H4 (cell line): ENCODE measurements around the gene PTPRB. TPM values are rescaled to one million over a fixed set of nuclear protein-coding genes. Genes with fewer than 3 reads are reported as not detected.

Experiments
- DNase-seq: peaks from one replicate; pipeline ENCODE4 v3.0.0-alpha.2; 2015; ENCODE audit warnings: low spot score
- total RNA-seq: library from RNA; depleted of rRNA; stranded (reverse); fragments of >200 nt; shearing (Covaris generic); gene quantifications from 2 replicates; pipeline ENCODE4 v1.2.3, GENCODE V29; 2014; rRNA removed

PTPRB gene
- total RNA-seq: 0.02 and 0.14 TPM in 2 replicates

DNA sequence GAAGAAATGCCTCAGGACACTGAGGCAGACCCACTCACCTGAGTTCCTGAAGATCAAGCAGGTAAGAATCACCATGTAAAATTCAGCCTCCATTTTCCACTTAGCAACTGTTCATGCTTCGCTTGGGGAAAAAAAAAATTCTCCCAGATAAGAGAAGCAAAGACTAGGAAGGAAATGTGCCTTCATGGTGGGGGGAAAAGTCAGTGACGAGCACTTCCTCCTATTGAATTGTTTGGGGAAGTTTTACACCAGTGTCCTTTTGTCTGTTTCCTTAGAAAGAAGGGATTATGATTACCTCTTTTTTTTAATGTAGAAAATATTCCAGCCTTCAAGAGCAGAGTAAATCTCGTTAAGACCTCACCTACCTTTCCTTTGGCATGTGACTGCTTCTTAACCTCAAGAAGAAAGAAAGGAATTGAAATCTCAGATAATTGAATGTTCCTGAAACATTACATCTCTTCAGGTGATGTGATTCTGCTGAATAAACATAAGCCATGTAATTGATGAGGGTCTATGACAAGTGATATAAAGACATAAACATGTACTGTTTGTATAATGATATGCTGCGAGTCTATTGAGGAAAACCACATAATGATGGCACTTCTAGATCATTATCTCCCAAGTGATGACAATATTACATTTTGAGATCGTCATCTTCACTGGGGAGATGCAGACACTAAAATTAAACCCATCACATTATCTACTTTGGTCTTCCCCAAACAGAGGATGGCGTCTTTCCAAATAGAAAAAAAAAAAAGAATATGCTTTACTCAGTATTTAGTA lies at the start of gene PTPRB:
Gene PTPRB (minus strand): TSS at position 127 of the 783 bp plus-strand sequence. CDS start 34 bp downstream, at position 93.
- no peak for DNase-seq

GRCh38 chr12:70686907-70687306 lies 49.7 kb upstream of the PTPRB start:
- no peak for DNase-seq

- DNase-seq: no peak
Observed at GRCh38 chr12:70686299-70686698, 49.1 kb upstream of the PTPRB start.

DNA sequence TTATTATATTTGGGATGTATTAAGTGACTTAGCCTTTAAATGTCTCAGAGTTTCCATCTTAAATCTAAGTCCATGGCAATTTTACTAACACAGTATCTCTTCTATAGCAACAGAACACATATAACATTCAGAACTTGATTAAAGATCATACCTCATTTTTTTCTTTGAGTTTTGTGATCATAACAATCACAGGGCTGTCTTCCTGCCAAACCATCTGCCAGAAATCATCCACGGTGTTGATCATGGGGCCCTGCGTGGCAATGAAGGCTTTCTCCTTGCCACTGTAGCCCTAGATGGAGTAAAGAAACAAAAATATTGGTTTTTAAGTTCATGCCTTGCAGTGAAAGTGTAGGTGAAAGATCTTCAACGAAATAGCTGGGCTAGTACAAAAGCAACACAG lies 46.7 kb upstream of the PTPRB start:
- DNase-seq: no peak

DNA sequence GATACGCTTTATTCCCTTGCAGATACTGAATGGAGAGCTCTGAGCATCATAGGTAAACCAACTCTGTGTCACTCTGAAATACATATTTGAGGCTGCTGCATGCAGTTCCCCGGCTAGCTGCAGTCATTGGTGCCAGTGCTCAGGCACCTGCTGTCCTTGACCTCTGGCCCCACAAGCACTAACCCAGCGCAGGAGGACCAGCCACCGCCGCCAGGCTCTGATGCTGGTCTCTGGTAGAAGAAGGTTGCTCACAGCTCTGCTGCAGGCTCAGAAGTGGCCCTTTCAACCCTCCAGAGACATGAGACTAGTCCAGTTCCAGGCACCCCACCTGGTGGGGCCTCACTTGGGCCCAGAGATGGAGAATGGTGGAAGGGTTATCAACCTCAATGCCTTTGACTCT lies 34.5 kb upstream of the PTPRB start:
- DNase-seq: no peak

GRCh38 chr12:70670948-70671347 lies 33.7 kb upstream of the PTPRB start:
- no peak for DNase-seq

GRCh38 chr12:70667253-70667652 lies 30.0 kb upstream of the PTPRB start:
- no peak for DNase-seq

GRCh38 chr12:70666364-70666763 lies 29.1 kb upstream of the PTPRB start:
- DNase-seq: no peak

DNA sequence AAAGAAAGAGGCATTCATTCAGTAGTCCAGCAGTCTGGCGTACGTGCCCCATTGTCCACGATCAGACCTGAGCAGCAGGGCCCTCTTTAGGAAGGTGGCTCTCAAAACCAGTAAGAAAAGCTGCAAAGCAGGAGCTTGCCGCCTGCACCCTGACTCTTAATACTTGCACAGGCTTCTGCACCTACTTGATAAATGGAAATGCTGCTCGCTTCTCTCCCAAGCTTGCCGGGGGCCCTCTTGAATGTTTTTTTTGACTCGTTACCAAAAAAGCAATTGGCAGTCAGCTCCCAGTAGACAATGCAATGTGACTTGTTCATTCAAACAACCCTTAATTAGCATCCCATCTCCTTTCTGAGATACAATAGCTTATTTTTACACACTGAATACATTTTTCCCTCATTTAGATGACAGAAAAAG lies 27.2 kb upstream of the PTPRB start:
- DNase-seq: no peak

DNA sequence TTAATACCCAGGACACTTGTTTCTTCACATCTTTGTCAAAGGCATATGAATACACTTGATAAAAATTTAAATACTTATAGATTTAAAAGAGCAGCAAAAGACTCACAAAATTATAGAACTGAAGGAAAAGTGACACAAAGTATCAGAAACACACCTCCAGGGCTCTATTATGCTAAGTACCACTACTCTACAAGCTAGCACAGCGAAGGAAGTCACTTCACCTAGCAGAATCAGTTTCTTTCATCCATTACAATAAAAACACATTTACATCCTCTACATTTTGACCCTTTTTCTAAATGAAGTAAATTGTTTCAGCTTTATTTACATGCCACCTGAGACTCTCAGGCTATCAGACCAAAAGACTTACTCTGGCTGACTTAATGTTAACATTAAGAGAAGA lies 26.6 kb upstream of the PTPRB start:
- DNase-seq: no peak

GRCh38 chr12:70661466-70662161 lies 24.4 kb upstream of the PTPRB start:
- no peak for DNase-seq

- peak; percentile 77 for DNase-seq
Observed at GRCh38 chr12:70660620-70661219, 23.5 kb upstream of the PTPRB start.

GRCh38 chr12:70660002-70660604 lies 22.9 kb upstream of the PTPRB start:
- no peak for DNase-seq

- DNase-seq: no peak
Observed at GRCh38 chr12:70659077-70659606, 21.9 kb upstream of the PTPRB start.

- DNase-seq: no peak
Observed at GRCh38 chr12:70657616-70658286, 20.5 kb upstream of the PTPRB start.

DNA sequence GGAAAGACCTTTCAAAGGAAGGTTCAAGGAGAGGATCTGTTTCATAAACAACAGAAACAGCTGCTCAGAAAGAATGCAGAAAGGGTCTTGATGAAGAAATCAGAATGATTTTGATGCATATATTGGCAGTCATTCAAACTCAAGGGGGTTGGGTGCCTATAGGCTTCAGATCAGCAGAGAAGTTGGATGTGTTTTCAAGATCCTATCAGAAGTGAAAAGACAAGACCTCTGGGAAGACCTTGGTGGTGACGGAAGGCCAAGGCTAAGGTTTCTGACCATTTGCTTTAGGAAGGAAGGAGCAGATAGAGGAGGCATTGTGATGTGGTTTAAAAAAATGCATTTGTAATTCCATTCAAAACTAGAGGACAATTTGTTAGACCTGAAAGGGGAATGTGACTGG lies 15.2 kb upstream of the PTPRB start:
- DNase-seq: no peak

DNA sequence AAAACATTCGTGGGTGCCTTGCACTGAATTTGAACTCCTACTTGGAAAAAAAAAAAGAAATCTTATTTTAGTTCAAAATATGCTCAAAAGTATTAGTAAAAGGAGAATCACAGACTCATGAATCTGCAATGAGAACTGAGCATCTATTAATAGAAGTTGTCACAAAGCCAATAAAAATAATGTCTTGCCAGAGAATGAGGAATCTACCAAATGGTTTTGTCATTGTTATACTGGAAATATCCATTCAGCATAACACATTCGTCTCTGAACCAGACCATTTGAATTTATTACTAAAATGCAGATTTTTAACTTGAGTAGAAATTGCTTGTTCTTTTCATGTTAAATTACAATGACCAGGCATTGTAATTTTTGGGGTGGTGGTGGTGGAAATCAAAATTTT lies 11.6 kb upstream of the PTPRB start:
- DNase-seq: no peak

DNA sequence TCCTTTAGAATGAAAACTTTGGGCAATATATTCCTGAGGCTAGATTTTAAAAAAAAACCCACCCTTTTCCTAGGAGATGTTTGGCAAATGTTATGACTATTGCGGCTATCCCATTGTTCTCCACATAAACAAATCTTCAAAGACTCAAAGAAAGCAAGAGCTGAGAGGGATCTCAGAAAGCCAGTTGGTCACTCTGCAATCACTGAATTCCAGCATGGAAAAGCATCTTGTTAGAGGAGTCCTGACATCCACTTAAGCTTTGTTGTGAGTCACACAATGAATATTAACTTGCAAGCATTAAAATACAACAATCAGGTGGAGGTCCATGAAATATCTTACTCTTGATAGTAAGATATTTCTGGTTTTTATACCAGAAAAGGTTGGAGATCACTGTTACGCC lies 11.0 kb upstream of the PTPRB start:
- peak; percentile 38 for DNase-seq

GRCh38 chr12:70646850-70647249 lies 9.6 kb upstream of the PTPRB start:
- no peak for DNase-seq

GRCh38 chr12:70645494-70646317 lies 8.5 kb upstream of the PTPRB start:
- peak; percentile 89 for DNase-seq

GRCh38 chr12:70644861-70645260 lies 7.6 kb upstream of the PTPRB start:
- DNase-seq: no peak
